ENCODE data around the gene ARL14.

- TF ChIP-seq CTCF (IDR thresholded peaks at IDR 0.05; ENCODE audit: insufficient read depth, low read length, poor library complexity, severe bottlenecking): no peak
- no peak for TF ChIP-seq EZH2phosphoT487 (conservative IDR thresholded peaks at IDR 0.05; ENCODE audit: low read length)
Observed at GRCh38 chr3:160701490-160701889, 24.5 kb downstream of the ARL14 start.

Measured in SU-DHL-6 (cell line).